HepG2 (cell line): ENCODE measurements around the gene CCDC142. TPM values are rescaled to one million over a fixed set of nuclear protein-coding genes. Genes with fewer than 3 reads are reported as not detected.
A peak's percentile ranks its signal among the peaks of the same experiment; 100 is the strongest.

ENCODE experiments used
- DPF2 ChIP-seq: sonication (generic); formaldehyde crosslinking; IDR thresholded peaks from 2 replicates; pipeline ENCODE4 v1.4.0; 2020; ENCODE audit warnings: mild to moderate bottlenecking, low read depth, missing genetic modification reagents, borderline replicate concordance
- ERF ChIP-seq: IDR thresholded peaks from 2 replicates; pipeline ENCODE4 v1.6.1; 2018; ENCODE audit warnings: missing biosample characterization, missing genetic modification reagents
- GLI4 ChIP-seq: sonication (generic); formaldehyde crosslinking; IDR thresholded peaks from 2 replicates; pipeline ENCODE4 v1.5.1; 2020; ENCODE audit warnings: missing genetic modification reagents, mild to moderate bottlenecking, moderate library complexity, borderline replicate concordance
- IRF2 ChIP-seq: IDR thresholded peaks from 2 replicates; pipeline ENCODE4 v1.6.1; 2018; ENCODE audit warnings: missing genetic modification reagents, missing compliant biosample characterization
- KDM2A ChIP-seq: sonication (generic); formaldehyde crosslinking; IDR thresholded peaks from 2 replicates; pipeline ENCODE4 v1.4.0; 2020; ENCODE audit warnings: low read depth, missing genetic modification reagents, borderline replicate concordance
- POLR2AphosphoS2 ChIP-seq: IDR thresholded peaks from 2 replicates; pipeline ENCODE4 v1.6.1; 2011; ENCODE audit warnings: low read depth, low read length, improper control_type of control experiment
- SP2 ChIP-seq: sonication (generic); formaldehyde crosslinking; IDR thresholded peaks from 2 replicates; pipeline ENCODE4 v1.5.1; 2020; ENCODE audit warnings: mild to moderate bottlenecking, missing genetic modification reagents
- TBX3 ChIP-seq: fragments of 450-650 bp; IDR thresholded peaks from 2 replicates; pipeline ENCODE4 v1.6.1; 2017; ENCODE audit warnings: antibody characterized with exemption, mild to moderate bottlenecking, inconsistent platforms, borderline replicate concordance
- TCF7 ChIP-seq: sonication (generic); IDR thresholded peaks from 2 replicates; pipeline ENCODE4 v1.6.1; 2016; ENCODE audit warnings: antibody characterized with exemption, low read depth
- ZC3H13 ChIP-seq: sonication (generic); formaldehyde crosslinking; IDR thresholded peaks from 2 replicates; pipeline ENCODE4 v1.8.1; 2023; ENCODE audit warnings: mild to moderate bottlenecking, missing genetic modification reagents, moderate library complexity
- ZFAT ChIP-seq: sonication (generic); formaldehyde crosslinking; conservative IDR thresholded peaks from 2 replicates; pipeline ENCODE4 v1.8.1; 2023; ENCODE audit warnings: missing genetic modification reagents, inconsistent platforms
- ZNF33A ChIP-seq: sonication (generic); formaldehyde crosslinking; IDR thresholded peaks from 2 replicates; pipeline ENCODE4 v1.5.1; 2020; ENCODE audit warnings: missing genetic modification reagents, mild to moderate bottlenecking, moderate library complexity, borderline replicate concordance
- ZNF567 ChIP-seq: sonication (generic); formaldehyde crosslinking; IDR thresholded peaks from 2 replicates; pipeline ENCODE4 v1.8.1; 2023; ENCODE audit warnings: mild to moderate bottlenecking, missing genetic modification reagents, borderline replicate concordance
- ZNF746 ChIP-seq: sonication (generic); formaldehyde crosslinking; IDR thresholded peaks from 2 replicates; pipeline ENCODE4 v1.8.0; 2022; ENCODE audit warnings: mild to moderate bottlenecking, missing genetic modification reagents
- ZNF761 ChIP-seq: sonication (generic); formaldehyde crosslinking; conservative IDR thresholded peaks from 2 replicates; pipeline ENCODE4 v1.4.0; 2020; ENCODE audit warnings: mild to moderate bottlenecking, missing genetic modification reagents
- ZNF792 ChIP-seq: IDR thresholded peaks from 2 replicates; pipeline ENCODE4 v1.6.1; 2016
- ZNF83 ChIP-seq: sonication (generic); formaldehyde crosslinking; IDR thresholded peaks from 2 replicates; pipeline ENCODE4 v1.4.0; 2020; ENCODE audit warnings: missing genetic modification reagents, mild to moderate bottlenecking, borderline replicate concordance
- ZNF850 ChIP-seq: sonication (generic); formaldehyde crosslinking; conservative IDR thresholded peaks from 2 replicates; pipeline ENCODE4 v1.9.0; 2021; ENCODE audit warnings: mild to moderate bottlenecking, missing genetic modification reagents
- ZSCAN31 ChIP-seq: sonication (generic); formaldehyde crosslinking; IDR thresholded peaks from 2 replicates; pipeline ENCODE4 v1.5.0; 2020; ENCODE audit warnings: low read depth, mild to moderate bottlenecking, missing genetic modification reagents
- polyA plus RNA-seq, 8 experiments: library from polyadenylated mRNA; depleted of rRNA in 3 of 8; stranded (reverse) in 7 of 8; unstranded in 1 of 8; fragments of >200 nt; fragmentation: Illumina TruSeq in 4 of 8; extraction: Trizol in 4 of 8; gene quantifications; 2 replicates each; pipeline versions ENCODE4 v1.2.1 to v1.2.3, GENCODE V29; 2011 to 2016; ENCODE audit warnings: low read depth in 4 of 8, missing spikeins in 1 of 8, mixed read lengths in 1 of 8; ENCODE audit not compliant: insufficient read depth in 1 of 8
- total RNA-seq, 5 experiments: library from RNA; depleted of rRNA; stranded (reverse); fragments of >200 nt; fragmentation: Illumina TruSeq; extraction: Trizol; gene quantifications; 2 replicates each; pipeline ENCODE4 v1.2.3, GENCODE V29; 2016; ENCODE audit warnings: low read depth in 1 of 5
- TF ChIP-seq, protein P1 (sequence below): sonication (generic); formaldehyde crosslinking; IDR thresholded peaks from 2 replicates; pipeline ENCODE4 v1.5.0; 2020; ENCODE audit warnings: missing genetic modification reagents
- TF ChIP-seq, protein P2 (sequence below): sonication (generic); formaldehyde crosslinking; IDR thresholded peaks from 2 replicates; pipeline ENCODE4 v1.5.0; 2020; ENCODE audit warnings: missing genetic modification reagents, mild to moderate bottlenecking, borderline replicate concordance
- TF ChIP-seq, protein P3 (sequence below): sonication (generic); formaldehyde crosslinking; IDR thresholded peaks from 2 replicates; pipeline ENCODE4 v1.4.0; 2020; ENCODE audit warnings: missing genetic modification reagents
- TF ChIP-seq, protein P4 (sequence below): sonication (generic); formaldehyde crosslinking; IDR thresholded peaks from 2 replicates; pipeline ENCODE4 v1.4.0; 2020; ENCODE audit warnings: missing genetic modification reagents, borderline replicate concordance

Gene CCDC142
- total and polyA plus RNA-seq, 2 of the 13 experiments (the other 11 are each of a cell fraction or from before 2014, with no cell fraction given): 14.7 to 30.4 TPM

DNA sequence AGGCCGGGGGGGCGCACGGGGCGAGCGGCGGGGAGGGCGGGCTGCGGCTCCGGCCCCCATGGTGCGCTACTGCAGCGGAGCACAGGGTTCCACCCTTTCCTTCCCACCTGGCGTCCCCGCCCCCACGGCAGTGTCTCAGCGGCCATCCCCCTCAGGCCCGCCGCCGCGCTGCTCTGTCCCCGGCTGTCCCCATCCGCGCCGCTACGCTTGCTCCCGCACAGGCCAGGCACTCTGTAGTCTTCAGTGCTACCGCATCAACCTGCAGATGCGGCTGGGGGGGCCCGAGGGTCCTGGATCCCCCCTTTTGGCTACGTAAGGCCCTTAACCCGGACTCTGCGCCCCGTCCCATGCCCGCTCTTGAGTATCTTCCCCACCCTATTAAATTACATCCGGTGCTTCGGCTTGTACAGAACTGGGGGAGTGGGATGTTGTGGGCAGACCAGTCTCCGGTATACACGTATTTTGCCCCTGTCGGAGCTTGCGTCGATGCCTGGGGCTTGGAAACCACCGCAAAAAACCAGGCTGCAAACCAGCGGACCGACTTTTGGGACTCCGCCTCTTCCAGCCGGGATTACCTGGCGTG, 25.2 kb downstream of the CCDC142 start (continued):
- TF ChIP-seq, protein P1, sequence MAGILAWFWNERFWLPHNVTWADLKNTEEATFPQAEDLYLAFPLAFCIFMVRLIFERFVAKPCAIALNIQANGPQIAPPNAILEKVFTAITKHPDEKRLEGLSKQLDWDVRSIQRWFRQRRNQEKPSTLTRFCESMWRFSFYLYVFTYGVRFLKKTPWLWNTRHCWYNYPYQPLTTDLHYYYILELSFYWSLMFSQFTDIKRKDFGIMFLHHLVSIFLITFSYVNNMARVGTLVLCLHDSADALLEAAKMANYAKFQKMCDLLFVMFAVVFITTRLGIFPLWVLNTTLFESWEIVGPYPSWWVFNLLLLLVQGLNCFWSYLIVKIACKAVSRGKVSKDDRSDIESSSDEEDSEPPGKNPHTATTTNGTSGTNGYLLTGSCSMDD (CRISPR knock-in tag): no peak
- TF ChIP-seq ZNF83 (CRISPR knock-in tag): no peak
- no peak for TF ChIP-seq SP2 (CRISPR knock-in tag)
- no peak for TF ChIP-seq ZNF33A
- no peak for TF ChIP-seq ERF
- TF ChIP-seq, protein P2, sequence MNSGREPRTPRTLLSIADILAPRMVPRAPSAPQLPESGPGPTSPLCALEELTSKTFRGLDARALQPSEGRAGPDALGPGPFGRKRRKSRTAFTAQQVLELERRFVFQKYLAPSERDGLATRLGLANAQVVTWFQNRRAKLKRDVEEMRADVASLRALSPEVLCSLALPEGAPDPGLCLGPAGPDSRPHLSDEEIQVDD (CRISPR knock-in tag): no peak
- peak; percentile 74; the same call in 1 of the 2 replicates for TF ChIP-seq KDM2A (CRISPR knock-in tag)
- TF ChIP-seq ZNF746 (CRISPR knock-in tag): peak; percentile 91; the same call in 1 of the 2 replicates
- TF ChIP-seq ZNF567: no peak
- TF ChIP-seq GLI4: peak; percentile 28; the same call in 1 of the 2 replicates
- TF ChIP-seq TCF7: no peak
- TF ChIP-seq DPF2 (CRISPR knock-in tag): no peak; the same call in 1 of the 2 replicates
- no peak for TF ChIP-seq ZFAT (CRISPR knock-in tag)
- no peak for TF ChIP-seq IRF2 (CRISPR knock-in tag)
- TF ChIP-seq TBX3: no peak
- TF ChIP-seq, protein P3, sequence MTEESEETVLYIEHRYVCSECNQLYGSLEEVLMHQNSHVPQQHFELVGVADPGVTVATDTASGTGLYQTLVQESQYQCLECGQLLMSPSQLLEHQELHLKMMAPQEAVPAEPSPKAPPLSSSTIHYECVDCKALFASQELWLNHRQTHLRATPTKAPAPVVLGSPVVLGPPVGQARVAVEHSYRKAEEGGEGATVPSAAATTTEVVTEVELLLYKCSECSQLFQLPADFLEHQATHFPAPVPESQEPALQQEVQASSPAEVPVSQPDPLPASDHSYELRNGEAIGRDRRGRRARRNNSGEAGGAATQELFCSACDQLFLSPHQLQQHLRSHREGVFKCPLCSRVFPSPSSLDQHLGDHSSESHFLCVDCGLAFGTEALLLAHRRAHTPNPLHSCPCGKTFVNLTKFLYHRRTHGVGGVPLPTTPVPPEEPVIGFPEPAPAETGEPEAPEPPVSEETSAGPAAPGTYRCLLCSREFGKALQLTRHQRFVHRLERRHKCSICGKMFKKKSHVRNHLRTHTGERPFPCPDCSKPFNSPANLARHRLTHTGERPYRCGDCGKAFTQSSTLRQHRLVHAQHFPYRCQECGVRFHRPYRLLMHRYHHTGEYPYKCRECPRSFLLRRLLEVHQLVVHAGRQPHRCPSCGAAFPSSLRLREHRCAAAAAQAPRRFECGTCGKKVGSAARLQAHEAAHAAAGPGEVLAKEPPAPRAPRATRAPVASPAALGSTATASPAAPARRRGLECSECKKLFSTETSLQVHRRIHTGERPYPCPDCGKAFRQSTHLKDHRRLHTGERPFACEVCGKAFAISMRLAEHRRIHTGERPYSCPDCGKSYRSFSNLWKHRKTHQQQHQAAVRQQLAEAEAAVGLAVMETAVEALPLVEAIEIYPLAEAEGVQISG (CRISPR knock-in tag): peak; percentile 54
- TF ChIP-seq ZC3H13: no peak
- no peak for TF ChIP-seq ZNF792 (CRISPR knock-in tag)
- TF ChIP-seq POLR2AphosphoS2: no peak
- peak; percentile 75; the same call in 1 of the 2 replicates for TF ChIP-seq ZSCAN31 (CRISPR knock-in tag)
- TF ChIP-seq ZNF761: peak; percentile 70
- TF ChIP-seq, protein P4, sequence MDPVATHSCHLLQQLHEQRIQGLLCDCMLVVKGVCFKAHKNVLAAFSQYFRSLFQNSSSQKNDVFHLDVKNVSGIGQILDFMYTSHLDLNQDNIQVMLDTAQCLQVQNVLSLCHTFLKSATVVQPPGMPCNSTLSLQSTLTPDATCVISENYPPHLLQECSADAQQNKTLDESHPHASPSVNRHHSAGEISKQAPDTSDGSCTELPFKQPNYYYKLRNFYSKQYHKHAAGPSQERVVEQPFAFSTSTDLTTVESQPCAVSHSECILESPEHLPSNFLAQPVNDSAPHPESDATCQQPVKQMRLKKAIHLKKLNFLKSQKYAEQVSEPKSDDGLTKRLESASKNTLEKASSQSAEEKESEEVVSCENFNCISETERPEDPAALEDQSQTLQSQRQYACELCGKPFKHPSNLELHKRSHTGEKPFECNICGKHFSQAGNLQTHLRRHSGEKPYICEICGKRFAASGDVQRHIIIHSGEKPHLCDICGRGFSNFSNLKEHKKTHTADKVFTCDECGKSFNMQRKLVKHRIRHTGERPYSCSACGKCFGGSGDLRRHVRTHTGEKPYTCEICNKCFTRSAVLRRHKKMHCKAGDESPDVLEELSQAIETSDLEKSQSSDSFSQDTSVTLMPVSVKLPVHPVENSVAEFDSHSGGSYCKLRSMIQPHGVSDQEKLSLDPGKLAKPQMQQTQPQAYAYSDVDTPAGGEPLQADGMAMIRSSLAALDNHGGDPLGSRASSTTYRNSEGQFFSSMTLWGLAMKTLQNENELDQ (CRISPR knock-in tag): no peak
- no peak for TF ChIP-seq ZNF850 (CRISPR knock-in tag)
